K562 (cell line): ENCODE data around the gene RXFP3. TPM values are rescaled to one million over a fixed set of nuclear protein-coding genes. Genes with fewer than 3 reads are reported as not detected.

Experiments used
- ATAC-seq: fragments of 200-7000 bp; cut with Tn5 transposase; 3 replicates; pipeline ENCODE4 v1.9.1; 2020; ENCODE audit warnings: moderate library complexity
- BruUV-seq: library from RNA; stranded (reverse); fragments of 400-500 nt; replicated peaks from 2 replicates; lab custom pipeline; 2021; lab: Mats Ljungman, UMichigan
- CTCF ChIA-PET: fragments of 300-600 bp; formaldehyde crosslinking; extraction: SDS; loops from one replicate; lab custom pipeline; 2021; ENCODE audit warnings: low intra/inter-chr PET ratio; lab: Yijun Ruan, JAX
- POLR2A ChIA-PET: fragments of 300-600, 350-650 bp; sonication (Branson Sonifier 250); formaldehyde crosslinking; extraction: SDS; loops from one replicate; lab custom pipeline; 2021; ENCODE audit warnings: antibody characterized with exemption, inconsistent platforms; lab: Yijun Ruan, JAX
- DNase-seq, 4 experiments: peaks; one replicate each; pipeline versions ENCODE4 v3.0.0 to v3.0.0-alpha.2; 2011 to 2018; ENCODE audit warnings: low spot score in 3 of 4, mixed read lengths in 3 of 4; ENCODE audit errors: extremely low read depth in 1 of 4
- FAIRE-seq: peaks from 2 replicates; lab custom pipeline; 2011; peaks lifted over from hg19 to GRCh38; lab: Jason Lieb, UNC
- H2AFZ ChIP-seq: 2 replicates; pipeline ENCODE4 v1.6.0; 2011; ENCODE audit warnings: low read depth, low read length, control low read depth, inconsistent platforms
- H3K27ac ChIP-seq: fragments of 200-600 bp; 3 replicates; pipeline ENCODE4 v1.8.0; 2011; ENCODE audit warnings: low read depth, mild to moderate bottlenecking, control low read depth, inconsistent platforms, low read length, moderate library complexity, mixed read lengths; ENCODE audit errors: extremely low read depth
- H3K27me3 ChIP-seq, 2 experiments: fragments of 300-600 bp in 1 of 2; 2 replicates in 1 of 2; 3 replicates in 1 of 2; pipeline versions ENCODE4 v1.6.0 to v1.8.0; 2011; ENCODE audit warnings: inconsistent platforms in 2 of 2, low read length in 2 of 2, mild to moderate bottlenecking in 1 of 2, mixed read lengths in 1 of 2, moderate library complexity in 1 of 2; ENCODE audit not compliant: control insufficient read depth in 2 of 2, insufficient read depth in 2 of 2
- H3K36me3 ChIP-seq: fragments of 300-600 bp; 3 replicates; pipeline ENCODE4 v1.8.0; 2011; ENCODE audit warnings: mild to moderate bottlenecking, low read length, inconsistent platforms; ENCODE audit not compliant: control insufficient read depth, insufficient read depth
- H3K4me1 ChIP-seq, 2 experiments: fragments of 200-600 bp in 1 of 2; replicated peaks in 1 of 2; 2 replicates in 1 of 2; 3 replicates in 1 of 2; pipeline versions ENCODE4 v1.5.1 to v1.8.0; 2011; ENCODE audit warnings: inconsistent platforms in 2 of 2, low read length in 2 of 2, mild to moderate bottlenecking in 1 of 2, mixed read lengths in 1 of 2, moderate library complexity in 1 of 2; ENCODE audit not compliant: control insufficient read depth in 2 of 2, insufficient read depth in 2 of 2
- H3K4me2 ChIP-seq: 2 replicates; pipeline ENCODE4 v1.6.1; 2011; ENCODE audit warnings: low read length, control low read depth, inconsistent platforms, mixed read lengths; ENCODE audit not compliant: insufficient read depth
- H3K4me3 ChIP-seq: fragments of 200-600 bp; sonication (generic), shearing (Covaris generic); 2 replicates; pipeline ENCODE4 v1.5.1; 2016; ENCODE audit warnings: control low read depth, inconsistent platforms
- H3K79me2 ChIP-seq: fragments of 200-600 bp; 3 replicates; pipeline ENCODE4 v1.8.0; 2011; ENCODE audit warnings: low read length, inconsistent platforms; ENCODE audit not compliant: control insufficient read depth, insufficient read depth
- H3K9ac ChIP-seq, 2 experiments: 2 replicates each; pipeline versions ENCODE4 v1.6.0 to v1.6.1; 2011; ENCODE audit warnings: low read depth in 2 of 2, low read length in 2 of 2, control low read depth in 1 of 2, inconsistent platforms in 1 of 2, mild to moderate bottlenecking in 1 of 2, mixed read lengths in 1 of 2; ENCODE audit not compliant: insufficient read depth in 1 of 2
- H3K9me1 ChIP-seq: one replicate; pipeline ENCODE4 v1.6.0; 2011; ENCODE audit warnings: inconsistent platforms, mild to moderate bottlenecking, low read length, moderate library complexity; ENCODE audit not compliant: control insufficient read depth, insufficient read depth
- H3K9me3 ChIP-seq: replicated peaks from 2 replicates; pipeline ENCODE4 v1.5.1; 2011; ENCODE audit warnings: low read depth, low read length, inconsistent platforms; ENCODE audit not compliant: control insufficient read depth, insufficient read depth
- H4K20me1 ChIP-seq: replicated peaks from 2 replicates; pipeline ENCODE4 v1.6.1; 2011; ENCODE audit warnings: low read length, inconsistent platforms, mixed read lengths; ENCODE audit not compliant: control insufficient read depth, insufficient read depth
- CCAR2 ChIP-seq: fragments of 200-400 bp; formaldehyde crosslinking; IDR thresholded peaks from 2 replicates; pipeline ENCODE4 v1.6.1; 2017; ENCODE audit warnings: mild to moderate bottlenecking, low read depth, low read length
- DMBX1 ChIP-seq: fragments of 250-450 bp; sonication (Bioruptor Pico); IDR thresholded peaks from 2 replicates; pipeline ENCODE4 v1.8.0; 2022; ENCODE audit warnings: inconsistent platforms, mild to moderate bottlenecking, moderate library complexity, borderline replicate concordance
- ESRRA ChIP-seq: fragments of 450-650 bp; IDR thresholded peaks from 2 replicates; pipeline ENCODE4 v1.6.1; 2014; ENCODE audit warnings: low read depth, mild to moderate bottlenecking, moderate library complexity, borderline replicate concordance
- FIP1L1 ChIP-seq: fragments of 200-400 bp; formaldehyde crosslinking; IDR thresholded peaks from 2 replicates; pipeline ENCODE4 v1.6.1; 2018; ENCODE audit warnings: mild to moderate bottlenecking, low read depth, low read length; ENCODE audit not compliant: poor library complexity, severe bottlenecking
- FOXJ3 ChIP-seq: sonication (generic); formaldehyde crosslinking; IDR thresholded peaks from 2 replicates; pipeline ENCODE4 v1.4.0; 2020; ENCODE audit warnings: mild to moderate bottlenecking, missing genetic modification reagents
- GABPB2 ChIP-seq: fragments of 250-450 bp; sonication (Bioruptor Pico); conservative IDR thresholded peaks from 2 replicates; pipeline ENCODE4 v1.5.1; 2021; ENCODE audit warnings: mild to moderate bottlenecking
- GATA2 ChIP-seq: sonication (generic); formaldehyde crosslinking; IDR thresholded peaks from 2 replicates; pipeline ENCODE4 v1.4.0; 2020; ENCODE audit warnings: mild to moderate bottlenecking, missing genetic modification reagents
- HCFC1 ChIP-seq: IDR thresholded peaks from 2 replicates; pipeline ENCODE4 v1.6.1; 2012; ENCODE audit warnings: low read depth, low read length, improper control_type of control experiment
- MEF2D ChIP-seq: conservative IDR thresholded peaks from 2 replicates; pipeline ENCODE4 v1.6.1; 2016; ENCODE audit warnings: low read depth, missing genetic modification characterization, missing compliant biosample characterization
- RAD51 ChIP-seq: fragments of 450-650 bp; IDR thresholded peaks from 2 replicates; pipeline ENCODE4 v1.7.1; 2016; ENCODE audit warnings: low read depth, mild to moderate bottlenecking, borderline replicate concordance
- RBM15 ChIP-seq: fragments of 200-400 bp; formaldehyde crosslinking; IDR thresholded peaks from 2 replicates; pipeline ENCODE4 v1.6.1; 2018; ENCODE audit warnings: mild to moderate bottlenecking, low read length, moderate library complexity; ENCODE audit not compliant: insufficient read depth
- TSC22D4 ChIP-seq: fragments of 450-650 bp; IDR thresholded peaks from 2 replicates; pipeline ENCODE4 v1.6.1; 2016; ENCODE audit warnings: missing genetic modification characterization, missing biosample characterization, control low read depth
- ZKSCAN8 ChIP-seq: fragments of 200-800 bp; sonication (Bioruptor generic); IDR thresholded peaks from 2 replicates; pipeline ENCODE4 v1.6.1; 2016; ENCODE audit warnings: missing genetic modification characterization, missing compliant biosample characterization
- WGBS: fragments of 100-300 bp; shearing (Covaris generic); methylation state at CpG from one replicate; pipeline ENCODE4 v1.1.6; 2016; ENCODE audit warnings: low coverage, mixed read lengths; ENCODE audit not compliant: insufficient coverage; ENCODE audit errors: missing lambda C conversion rate; 5-methylcytosine and 5-hydroxymethylcytosine counted together
- in situ Hi-C: fragments of 300-500 bp; cut with MboI; formaldehyde crosslinking; loops from 4 replicates; pipeline ENCODE4 v1.15.0; 2018; ENCODE audit warnings: inconsistent platforms, mixed read lengths
- intact Hi-C: fragments of 100-400 bp; cut with micrococcal nuclease; formaldehyde crosslinking; loops from 2 replicates; pipeline ENCODE4 v1.14.2; 2022
- polyA plus RNA-seq, 8 experiments: library from polyadenylated mRNA; depleted of rRNA in 4 of 8; stranded (reverse) in 5 of 8; unstranded in 3 of 8; fragments of >200 nt; fragmentation: Nextera tagmentation in 2 of 8; fragmentation: Illumina TruSeq in 1 of 8; extraction: Ambion mirVana in 2 of 8; extraction: Trizol in 1 of 8; gene quantifications; 2 replicates each; pipeline versions ENCODE4 v1.2.1 to v1.2.3, GENCODE V29; 2011 to 2014; ENCODE audit warnings: inconsistent platforms in 1 of 8, missing spikeins in 1 of 8
- total RNA-seq, 7 experiments: library from RNA; depleted of rRNA in 6 of 7; stranded (reverse); fragments of >200 nt in 6 of 7; fragmentation: Illumina TruSeq in 2 of 7; extraction: Trizol in 2 of 7; gene quantifications; 2 replicates each; pipeline versions ENCODE4 v1.2.1 to v1.2.3, GENCODE V29; 2011 to 2021; ENCODE audit warnings: low replicate concordance in 1 of 7

RXFP3 gene
- total and polyA plus RNA-seq, 9 of the 15 experiments (the other 6 are each of a cell fraction or from before 2014, with no cell fraction given): not detected

- DNase-seq: no peak
- intact Hi-C loops (no loop called here), in situ Hi-C loops (no loop called here)
- H4K20me1 ChIP-seq: no peaks in the 10 kb centered on the region
- CTCF ChIA-PET: no interaction called here
- FAIRE-seq: peak; percentile 19
- no peak overlapping the region for H3K4me3 ChIP-seq
- no TSS peak for BruUV-seq
- WGBS: 0% methylated on average over 8 of the region's 8 CpGs
- no peaks in the 10 kb centered on the region for H3K9me1 ChIP-seq
- POLR2A ChIA-PET: interaction anchor here (0.6 to 1.1 kb wide), 3 partner anchors 10 to 1284 kb away, joined by 3 to 5 read pairs (median 3); no protein-coding TSS in a partner anchor
- no peak overlapping the region for H2AFZ ChIP-seq
- H3K27me3 ChIP-seq: peaks cover 17 to 45% of the 10 kb centered on the region in 2 experiments
- TF ChIP-seq DMBX1 (CRISPR knock-in tag): no peak
- no peak for TF ChIP-seq GABPB2 (CRISPR knock-in tag)
- TF ChIP-seq RBM15: no peak
- no peak for TF ChIP-seq FOXJ3 (CRISPR knock-in tag)
- no peak for TF ChIP-seq HCFC1
- no peak for TF ChIP-seq TSC22D4 (tag)
- TF ChIP-seq ESRRA: no peak
- no peak for TF ChIP-seq RAD51
- no peak for TF ChIP-seq CCAR2
- TF ChIP-seq FIP1L1: no peak
- TF ChIP-seq ZKSCAN8 (CRISPR knock-in tag): no peak
- TF ChIP-seq MEF2D (tag): no peak
- no peak for TF ChIP-seq GATA2 (CRISPR knock-in tag)
- peaks cover 0 to 18% of the 10 kb centered on the region in 2 experiments; a peak in 2 of 5 replicates for H3K4me1 ChIP-seq
- no peaks in the 10 kb centered on the region for H3K9me3 ChIP-seq
- no peak overlapping the region for H3K9ac ChIP-seq
- no peak for ATAC-seq
- H3K27ac ChIP-seq: no peak overlapping the region
- no peak overlapping the region for H3K4me2 ChIP-seq
- H3K79me2 ChIP-seq: no peaks in the 10 kb centered on the region
- no peaks in the 10 kb centered on the region for H3K36me3 ChIP-seq
Observed at GRCh38 chr5:33939556-33940262, 3.5 kb downstream of the RXFP3 start.
